NCI-H1105 (cell line): ENCODE data around the gene UBN1.
"Not testable (repeated sequence)": the region's sequence is repeated elsewhere in the genome, so short reads cannot be mapped to it uniquely, and the experiment has no call there.

Experiments used
- DNase-seq: peaks from one replicate; lab custom pipeline; 2025; lab: John Stamatoyannopoulos, UW

The UBN1 gene

DNA sequence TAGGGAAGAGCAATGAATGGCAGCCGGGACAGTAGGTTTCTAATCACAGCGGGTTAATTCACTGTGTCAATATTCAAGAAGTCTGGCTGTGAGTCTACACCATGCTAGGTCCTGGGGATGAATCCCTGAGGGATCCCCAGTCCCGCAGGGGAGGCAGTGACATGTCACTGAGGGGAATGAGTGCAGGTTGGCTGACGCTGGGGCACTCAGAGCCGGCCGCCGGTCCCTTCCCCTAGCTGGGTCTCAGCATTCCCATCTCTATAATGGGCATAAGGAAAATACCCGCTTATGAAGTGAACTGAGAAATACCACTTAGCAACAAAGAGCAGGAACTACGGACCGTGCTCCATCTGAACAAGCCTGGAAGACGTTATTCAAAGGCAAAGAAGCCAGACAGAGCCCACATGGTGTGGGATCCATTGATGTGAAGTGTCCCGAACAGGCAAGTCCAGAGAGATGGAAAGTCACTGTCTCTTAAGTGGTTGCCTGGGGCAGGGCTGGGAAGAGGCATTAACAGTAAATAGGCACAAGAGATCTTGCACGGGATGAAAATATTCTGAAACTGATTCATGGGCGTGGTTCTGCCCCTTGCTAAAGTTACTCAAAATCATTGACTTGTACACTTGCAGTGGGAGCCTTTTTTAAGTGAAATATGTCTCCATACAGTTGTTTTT, 57.8 kb downstream of the UBN1 start:
- DNase-seq: no peak

DNA sequence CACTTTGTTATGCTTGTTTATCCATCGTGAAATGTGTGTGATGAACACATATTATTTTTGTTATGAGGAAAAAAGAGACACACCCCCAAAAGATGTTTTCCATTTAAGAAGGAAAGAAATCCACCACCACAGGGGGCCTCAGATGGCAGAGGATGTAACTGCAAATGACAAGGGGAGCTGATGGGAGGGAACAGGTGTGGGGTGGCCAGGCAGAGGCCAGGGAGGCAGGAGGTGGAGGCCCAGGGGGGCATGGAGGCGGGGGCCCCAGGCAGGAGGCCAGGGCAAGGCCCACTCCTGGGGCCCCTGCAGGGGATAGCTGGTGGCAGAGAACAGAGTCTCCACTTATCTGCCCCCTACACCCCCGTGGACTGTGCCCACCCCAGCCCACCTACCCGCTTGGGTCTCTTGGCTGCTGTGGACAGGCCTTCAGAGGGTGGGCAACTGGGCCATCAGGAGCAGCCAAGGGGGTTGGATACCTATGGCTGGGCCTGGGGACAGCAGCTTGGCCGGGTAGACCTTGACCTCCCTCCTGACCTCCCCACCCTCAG, 61.6 kb downstream of the UBN1 start:
- DNase-seq: no peak

DNA sequence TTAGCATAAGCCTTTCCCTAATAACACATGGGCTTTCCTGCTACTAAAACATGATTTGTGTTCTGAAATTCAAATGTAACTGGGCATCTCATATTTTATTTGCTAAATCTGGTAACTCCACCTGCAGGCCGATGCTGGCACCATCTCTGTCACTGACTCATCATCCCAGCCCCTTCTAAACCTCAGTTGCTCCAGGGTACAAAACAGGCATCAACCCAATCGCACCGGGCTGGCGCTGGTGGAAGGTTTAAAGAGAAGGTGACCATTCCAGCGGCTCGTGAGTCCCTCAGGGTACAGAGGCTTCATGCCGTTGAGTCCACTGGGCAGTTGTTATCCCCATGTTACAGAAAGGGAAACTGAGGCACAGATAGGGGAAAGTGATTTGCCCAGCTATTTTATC, 62.5 kb downstream of the UBN1 start:
- no peak for DNase-seq

DNA sequence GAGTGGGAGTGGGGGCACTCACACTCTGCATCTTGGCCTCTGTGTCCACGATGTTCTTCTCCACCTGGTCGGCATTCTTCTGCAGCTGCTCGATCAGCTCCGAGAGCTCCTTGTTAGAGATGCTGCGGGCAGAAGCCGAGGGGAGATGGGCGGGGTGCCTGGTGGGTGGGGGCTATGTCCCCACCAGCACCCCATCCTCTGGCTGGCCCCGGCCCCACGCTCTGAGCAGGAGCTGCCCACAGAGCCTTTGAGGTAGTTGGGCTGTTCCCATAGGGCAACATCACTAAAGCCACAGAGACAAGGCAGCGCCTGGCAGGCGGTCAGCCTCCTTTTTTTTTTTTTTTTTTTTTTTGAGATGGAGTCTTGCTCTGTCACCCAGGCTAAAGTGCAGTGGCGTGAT, 63.5 kb downstream of the UBN1 start:
- DNase-seq: no peak

DNA sequence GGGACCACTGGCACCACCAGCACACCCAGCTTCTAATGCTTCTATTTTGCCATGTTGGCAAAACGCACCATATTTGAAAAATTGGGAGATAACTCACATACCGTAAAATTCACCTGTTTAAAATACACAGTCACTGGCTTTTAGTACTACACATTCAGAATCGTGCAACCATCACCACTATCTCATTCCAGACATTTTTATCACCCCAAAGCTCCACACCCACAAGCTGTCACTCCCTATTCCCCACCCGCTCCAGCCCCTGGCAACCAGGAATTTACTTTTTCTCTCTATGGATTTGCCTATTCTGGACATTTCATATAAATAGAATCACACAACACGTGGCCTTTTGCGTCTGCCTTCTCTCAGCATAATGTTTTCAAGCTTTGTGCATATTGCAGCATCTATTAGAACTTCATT, 64.7 kb downstream of the UBN1 start:
- no peak for DNase-seq

DNA sequence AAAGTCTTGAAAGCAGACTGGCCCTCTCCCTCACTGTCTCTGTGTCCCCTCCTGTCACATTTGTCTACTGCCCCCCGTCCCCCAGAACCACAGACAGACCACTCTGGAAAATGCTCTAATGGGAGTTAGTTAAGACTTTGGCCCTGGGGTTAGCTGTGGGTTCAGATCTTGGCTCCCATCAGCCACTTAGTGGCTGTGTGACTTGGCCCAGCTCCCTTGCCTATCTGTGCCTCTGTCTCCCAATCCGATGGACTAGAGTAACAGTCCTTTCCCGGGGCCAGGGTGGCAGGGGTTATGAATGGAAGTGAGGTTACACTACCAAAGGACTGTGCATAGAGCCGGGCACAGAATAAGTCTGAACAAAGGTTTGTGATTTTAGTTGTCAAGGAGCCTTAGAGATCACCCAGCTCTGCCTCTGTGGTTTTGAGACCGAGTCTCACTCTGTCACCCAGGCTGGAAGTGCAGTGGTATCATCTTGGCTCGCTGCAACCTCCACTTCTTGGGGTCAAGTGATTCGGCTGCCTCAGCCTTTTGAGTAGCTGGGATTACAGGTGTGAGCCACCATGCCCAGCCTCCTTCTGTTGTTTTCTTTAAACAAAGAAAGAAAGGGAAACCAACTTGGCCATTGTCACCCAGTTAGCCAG, 66.0 kb downstream of the UBN1 start:
- DNase-seq: no peak

DNA sequence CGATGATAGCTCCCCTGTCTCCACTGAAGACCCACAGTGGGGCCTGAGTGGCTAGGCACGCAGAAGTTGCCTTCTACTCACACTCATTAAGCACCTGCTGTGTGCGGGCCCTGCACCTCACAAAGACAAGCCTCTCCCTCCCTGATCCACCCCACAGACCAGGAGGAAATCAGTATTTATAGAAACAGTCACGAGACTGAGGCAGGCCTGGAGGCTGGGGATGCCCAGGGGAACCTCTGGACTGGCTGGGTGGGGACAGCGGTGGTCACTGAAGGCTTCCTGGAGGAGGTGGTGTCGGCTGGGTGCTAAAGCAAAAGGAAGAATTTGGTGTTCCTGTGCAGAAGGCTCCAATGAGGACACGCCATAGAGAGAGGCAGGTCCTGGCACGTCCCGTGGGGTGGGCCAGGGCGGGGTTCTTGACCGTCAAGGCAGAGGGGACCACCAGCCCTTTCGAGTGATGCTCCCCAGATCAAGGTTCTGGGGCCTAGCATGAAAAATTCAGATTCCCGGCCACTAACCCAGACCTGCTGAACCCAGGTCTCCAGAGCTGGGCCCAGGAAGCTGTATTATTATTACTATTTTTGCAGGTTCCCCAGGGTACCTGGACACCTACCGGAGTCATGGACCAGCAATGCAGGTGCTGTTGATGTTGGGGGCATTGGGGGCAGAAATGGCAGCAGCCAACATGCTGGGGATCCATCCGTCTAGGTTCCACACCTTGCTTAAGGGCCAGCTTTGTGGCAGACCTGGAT, 66.7 kb downstream of the UBN1 start:
- DNase-seq: no peak

DNA sequence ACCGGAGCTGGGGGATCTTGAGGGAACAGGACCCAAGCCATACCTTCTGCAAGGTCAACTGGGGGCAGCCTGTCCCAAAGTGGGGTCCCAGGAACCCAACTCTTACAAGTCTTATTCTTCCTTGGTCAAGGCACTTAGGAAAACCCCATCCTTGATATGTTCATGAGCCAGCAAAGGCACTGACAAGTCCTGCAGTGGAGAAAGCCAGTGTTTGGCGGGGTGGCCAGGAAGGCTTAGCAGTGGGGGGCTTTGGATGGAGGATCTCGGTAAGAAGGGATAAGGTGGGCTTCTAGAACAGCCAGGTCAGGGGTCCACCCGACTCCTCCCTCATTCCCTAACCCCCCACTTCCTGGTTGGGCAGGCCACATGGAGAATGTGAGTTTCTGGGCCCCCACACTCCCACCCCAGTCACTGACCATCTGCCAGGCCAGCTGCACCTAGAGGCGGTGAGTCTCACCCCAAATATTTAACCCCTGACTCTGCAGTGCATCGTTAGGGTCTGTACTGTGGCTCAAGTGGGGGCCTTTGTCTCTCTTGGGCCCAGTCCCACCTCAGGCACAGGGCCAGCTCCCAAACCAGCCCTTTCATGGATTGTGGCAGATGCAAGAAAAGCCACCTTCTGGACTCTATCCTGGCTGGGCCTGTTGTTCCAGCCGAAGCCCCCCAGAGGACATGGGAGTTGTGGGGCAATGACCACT, 67.4 kb downstream of the UBN1 start:
- DNase-seq: no peak

DNA sequence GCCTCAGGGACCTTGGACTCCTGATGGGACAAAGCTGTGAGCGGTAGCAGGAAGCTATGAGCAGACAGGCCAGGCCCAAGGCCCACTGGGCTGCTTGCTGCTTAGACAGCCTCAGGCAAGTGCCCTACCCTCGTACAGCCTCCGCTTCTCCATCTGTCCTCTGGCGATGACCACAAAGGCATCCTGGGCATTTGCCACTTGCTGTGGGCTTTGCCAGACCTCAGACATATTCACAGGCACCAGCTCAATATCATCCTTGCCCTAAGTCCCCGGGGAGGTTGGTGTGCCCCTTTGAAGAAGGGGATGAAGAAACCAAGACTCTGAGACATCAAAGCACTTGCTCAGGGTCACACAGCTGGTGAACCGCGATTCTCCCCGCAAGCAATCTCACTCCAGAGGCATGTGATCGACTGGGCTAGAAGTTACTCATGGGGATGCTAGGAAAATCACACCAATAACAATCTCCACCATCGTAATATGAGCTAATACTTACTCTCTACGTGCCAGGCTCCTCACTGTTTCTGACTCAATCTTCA, 68.0 kb downstream of the UBN1 start:
- no peak for DNase-seq

DNA sequence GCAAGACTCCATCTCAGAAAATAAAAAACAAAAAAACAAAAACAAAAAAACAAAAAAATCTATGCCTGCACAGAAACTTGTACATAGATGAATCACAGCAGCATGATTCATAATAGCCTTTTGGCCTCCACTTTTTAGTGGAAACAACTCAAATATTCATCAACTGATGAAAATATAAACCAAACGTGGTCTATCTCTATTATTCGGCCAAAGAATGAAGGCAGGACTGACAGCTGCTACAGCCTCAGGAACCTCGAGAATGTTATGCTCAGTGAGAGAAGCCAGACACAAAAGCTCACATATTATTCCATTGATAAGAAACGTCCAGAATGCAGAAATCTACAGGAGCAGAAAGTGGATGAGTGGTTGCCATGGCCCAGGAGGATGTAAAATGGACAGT, 69.8 kb downstream of the UBN1 start:
- DNase-seq: no peak

DNA sequence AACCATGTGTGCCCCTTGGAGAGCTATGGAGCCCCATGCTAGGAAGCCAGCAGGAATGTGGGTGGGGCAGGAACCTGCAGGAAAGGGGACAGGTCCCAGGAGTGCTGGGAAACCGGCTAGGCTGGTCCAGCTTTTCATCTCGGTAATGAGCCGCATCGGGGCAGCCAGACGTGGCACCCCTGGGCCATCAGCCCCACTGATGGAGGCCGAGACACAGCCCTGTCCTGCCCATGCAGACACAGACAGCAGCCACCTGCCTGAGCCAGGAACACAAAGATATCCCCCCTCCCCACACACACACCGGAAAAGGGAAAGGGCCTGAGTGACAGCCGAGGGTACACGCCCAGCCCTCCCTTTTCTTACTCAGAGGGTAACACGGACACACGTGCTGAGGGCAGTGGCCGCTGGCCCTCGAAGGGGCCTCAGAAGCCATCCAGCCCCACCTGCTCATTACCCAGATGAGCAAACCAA, 71.5 kb downstream of the UBN1 start:
- DNase-seq: no peak

DNA sequence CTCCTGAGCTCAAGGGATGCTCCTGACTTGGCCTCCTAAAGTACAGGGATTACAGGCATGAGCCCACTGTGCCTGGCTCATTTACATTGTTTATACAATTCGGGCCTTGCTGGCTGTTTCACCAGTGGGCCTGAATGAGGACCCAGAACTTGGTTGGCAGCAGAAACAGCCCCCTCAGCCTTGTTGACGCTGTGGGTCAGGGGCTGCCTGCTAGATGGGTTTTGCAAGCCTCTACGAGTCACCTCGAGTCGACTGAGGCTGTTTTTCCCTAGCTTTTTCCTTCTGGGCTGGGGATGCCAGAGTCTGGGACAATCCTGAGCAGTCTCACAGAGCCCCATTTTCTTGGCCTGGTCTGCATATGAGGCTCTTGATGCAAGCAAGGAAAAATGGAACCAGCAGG, 73.5 kb downstream of the UBN1 start:
- DNase-seq: no peak

DNA sequence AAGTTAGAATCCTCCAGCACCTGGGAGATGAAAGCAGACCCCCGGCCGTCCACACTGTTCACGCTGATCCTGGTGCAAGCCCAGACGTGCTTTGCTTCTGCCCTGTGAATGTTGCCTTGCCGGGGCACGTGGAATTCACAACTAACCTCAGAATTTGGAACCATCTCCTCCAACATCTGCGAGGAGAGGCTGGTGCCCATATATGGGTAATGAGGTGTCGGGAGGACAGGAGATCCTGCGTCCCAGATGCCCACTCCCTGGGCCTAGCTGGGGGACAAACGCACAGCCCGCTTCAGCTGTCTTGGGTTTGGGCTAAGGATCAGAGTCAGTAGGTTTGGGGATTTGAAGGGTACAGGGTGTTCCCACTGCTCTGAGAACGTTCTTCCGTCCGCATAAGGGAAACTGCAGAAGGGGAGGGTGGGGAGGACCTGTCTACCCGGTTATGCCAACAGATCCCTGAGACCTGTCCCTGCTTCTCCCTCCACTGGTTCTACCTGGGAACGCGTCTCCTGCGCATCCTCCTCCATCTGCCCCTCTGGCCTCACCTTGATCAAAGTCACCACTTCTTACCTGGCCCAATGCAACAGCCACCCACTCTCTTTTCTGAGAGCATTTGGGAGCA, 75.6 kb downstream of the UBN1 start:
- no peak for DNase-seq

DNA sequence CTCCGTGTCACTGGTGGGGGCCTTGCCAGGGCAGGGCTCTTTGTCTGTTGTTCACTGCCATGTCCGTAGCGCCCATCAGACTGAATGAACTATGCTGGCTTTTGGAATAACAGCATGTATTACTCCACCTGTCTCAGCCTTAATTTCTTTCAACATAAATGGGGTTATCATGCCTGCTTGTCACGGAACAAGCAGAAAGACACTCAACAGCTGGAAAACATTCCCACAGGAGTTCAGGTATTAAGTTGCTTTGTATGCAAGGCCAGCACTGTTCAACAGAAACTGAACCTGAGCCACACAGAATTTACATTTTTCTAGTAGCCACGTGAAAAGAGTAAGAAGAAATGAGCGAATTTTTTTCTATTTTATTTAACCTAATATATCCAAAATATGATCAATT, 76.6 kb downstream of the UBN1 start:
- DNase-seq: no peak

DNA sequence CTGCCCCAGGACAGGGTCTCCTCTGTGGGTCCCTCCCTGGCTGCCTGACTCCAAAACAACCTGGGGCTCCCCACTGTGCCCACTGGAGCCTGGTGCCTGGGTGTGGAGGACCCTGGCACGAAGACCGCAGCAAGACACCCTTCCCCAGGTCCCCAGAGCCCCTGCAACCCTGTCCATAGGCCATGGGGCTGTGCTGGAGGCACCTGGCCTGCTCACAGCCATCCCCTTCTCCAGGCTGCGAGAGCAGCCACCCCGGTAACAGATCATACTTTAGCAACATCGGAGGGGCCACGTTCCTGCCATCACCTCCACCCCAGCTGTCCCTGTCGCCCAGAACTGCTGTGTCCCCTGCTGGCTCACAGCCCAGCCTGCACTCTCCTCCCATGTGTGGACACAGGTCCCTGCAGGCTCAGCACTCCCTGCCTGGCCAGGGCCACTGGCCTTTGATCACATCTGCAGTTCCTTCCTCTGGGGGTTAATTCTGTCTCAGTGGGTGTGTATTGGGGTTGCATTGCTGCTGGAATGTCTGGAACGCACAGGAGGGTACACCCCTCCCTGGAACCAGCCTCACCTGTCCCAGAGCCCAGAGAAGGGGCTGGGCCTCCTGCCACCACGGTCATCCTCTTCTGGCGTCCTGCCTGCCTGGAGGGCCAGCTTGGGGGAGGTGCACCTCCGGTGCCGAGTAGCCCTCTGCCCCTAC, 77.5 kb downstream of the UBN1 start:
- DNase-seq: no peak

DNA sequence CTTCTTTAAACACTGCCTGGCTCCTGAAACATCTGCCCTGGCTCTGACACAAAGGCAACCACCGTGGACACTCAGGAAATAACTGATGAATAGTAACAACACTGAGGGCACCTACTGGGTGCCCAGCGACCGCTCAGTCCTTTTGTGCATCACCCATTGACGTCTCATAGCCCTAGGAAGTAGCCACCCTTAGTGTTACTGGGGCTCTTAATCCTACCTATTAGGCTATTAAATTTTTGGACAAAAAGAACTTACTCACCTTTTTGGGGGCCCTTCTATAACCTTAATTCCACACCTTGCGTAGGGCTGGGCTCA, 78.0 kb downstream of the UBN1 start:
- DNase-seq: no peak

DNA sequence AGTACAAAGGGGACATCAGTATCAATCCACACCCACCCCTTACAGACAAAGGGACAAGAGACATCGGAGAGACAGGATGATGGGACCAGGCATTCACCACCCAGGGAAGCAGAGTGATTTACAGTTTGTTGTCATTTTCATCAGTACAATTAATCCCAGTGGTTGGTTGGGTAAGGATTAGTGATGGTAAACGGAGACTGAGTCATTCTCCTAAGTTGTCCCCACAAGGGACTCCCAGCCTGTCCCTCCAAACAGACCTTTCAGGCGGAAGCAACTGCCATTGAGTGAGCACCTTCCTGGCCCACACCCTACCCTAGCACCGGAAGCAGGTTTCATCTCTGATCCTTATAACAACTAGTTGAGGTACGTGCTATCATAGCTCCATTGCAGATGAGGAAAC, 78.5 kb downstream of the UBN1 start:
- DNase-seq: no peak

DNA sequence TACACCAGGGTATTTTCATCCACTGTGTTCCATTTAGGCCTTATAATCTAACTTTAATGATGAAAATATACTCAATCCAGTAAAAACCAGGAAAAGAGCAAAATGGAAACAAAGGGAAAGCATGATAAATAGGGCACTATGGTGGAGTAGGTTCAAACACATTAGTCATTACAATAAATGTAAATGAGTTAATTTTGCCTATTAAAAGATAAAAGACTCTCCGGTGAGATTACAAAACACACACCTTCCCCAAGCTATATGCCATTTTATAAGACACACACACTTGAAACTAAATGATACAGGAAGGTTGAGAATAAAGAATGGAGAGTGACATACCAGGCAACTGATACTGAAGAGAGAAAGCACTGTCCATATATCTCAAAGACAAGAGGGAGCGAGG, 79.6 kb downstream of the UBN1 start:
- DNase-seq: no peak

DNA sequence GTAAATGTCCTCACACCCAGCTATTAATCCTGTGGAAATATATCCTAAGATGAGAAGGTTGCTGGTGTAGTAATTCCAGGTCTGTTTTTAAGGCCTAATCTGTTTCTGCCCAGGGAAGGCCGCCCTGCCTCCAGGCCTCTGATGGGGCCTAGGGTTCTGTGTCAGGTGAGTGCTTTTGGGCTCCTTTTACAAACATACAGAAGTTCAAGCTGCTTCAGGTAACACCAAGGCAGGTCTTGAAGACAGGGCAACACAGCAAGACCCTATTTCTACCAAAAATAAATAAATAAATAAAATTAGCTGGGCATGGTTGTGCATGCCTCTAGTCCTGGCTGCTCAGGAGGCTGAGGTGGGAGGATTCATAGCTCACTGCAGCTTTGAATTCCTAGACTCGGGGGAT, 80.4 kb downstream of the UBN1 start:
- DNase-seq: no peak

DNA sequence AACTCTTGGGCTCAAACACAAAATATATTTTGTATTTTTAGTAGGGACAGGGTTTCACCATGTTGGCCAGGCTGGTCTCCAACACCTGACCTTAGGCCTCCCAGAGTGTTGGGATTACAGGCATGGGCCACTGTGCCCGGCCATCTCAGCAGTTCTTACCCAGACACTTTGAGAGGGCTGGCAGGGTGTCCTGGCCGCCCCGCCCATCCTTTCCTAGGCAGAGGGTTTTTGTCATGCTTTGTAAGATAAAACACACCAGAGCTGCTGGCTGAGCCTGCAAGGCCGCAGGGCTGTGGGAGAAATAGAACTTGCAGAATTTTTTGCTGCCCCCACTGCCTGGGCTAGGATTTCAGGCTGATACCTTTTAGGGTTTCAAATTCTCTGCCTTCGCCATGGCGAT, 80.9 kb downstream of the UBN1 start:
- DNase-seq: no peak

DNA sequence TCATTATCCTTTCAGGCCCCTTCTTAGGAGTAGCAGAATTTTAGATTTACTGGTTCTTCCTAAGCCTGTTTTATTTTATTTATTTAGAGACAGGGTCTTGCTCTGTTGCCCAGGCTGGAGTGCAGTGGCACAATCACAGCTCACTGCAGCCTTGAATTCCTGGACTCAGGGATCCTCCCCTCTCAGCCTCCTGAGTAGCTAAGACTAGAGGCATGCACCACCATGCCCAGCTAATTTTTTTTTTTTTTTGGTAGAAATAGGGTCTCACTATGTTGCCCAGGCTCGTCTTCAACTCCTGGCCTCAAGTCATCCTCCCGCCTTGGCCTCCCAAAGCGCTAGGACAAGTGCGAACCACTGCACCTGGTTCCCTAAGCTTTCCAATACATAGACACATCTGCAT, 82.3 kb downstream of the UBN1 start:
- not testable (repeated sequence) for DNase-seq
